Type B pancreatic cell (in vitro differentiated cells): Measurements from ENCODE around the gene AFAP1. TPM values are rescaled to one million over a fixed set of nuclear protein-coding genes. Genes with fewer than 3 reads are reported as not detected.

Experiments used
- DNase-seq: peaks from one replicate; pipeline ENCODE4 v3.0.0; 2021; ENCODE audit warnings: mixed read lengths; ENCODE audit not compliant: unreplicated experiment; ENCODE audit errors: extremely low spot score
- H3K27ac Mint-ChIP-seq: 2 replicates; pipeline ENCODE4 v1.8.0; 2021; ENCODE audit warnings: mild to moderate bottlenecking, mixed read lengths
- H3K27me3 Mint-ChIP-seq: 2 replicates; pipeline ENCODE4 v1.8.0; 2021; ENCODE audit warnings: mixed read lengths
- H3K36me3 Mint-ChIP-seq: 2 replicates; pipeline ENCODE4 v1.8.0; 2021; ENCODE audit warnings: mixed read lengths
- H3K4me1 Mint-ChIP-seq: one replicate; pipeline ENCODE4 v1.8.0; 2021; ENCODE audit warnings: mixed read lengths; ENCODE audit not compliant: unreplicated experiment
- H3K4me3 Mint-ChIP-seq: 2 replicates; pipeline ENCODE4 v1.8.0; 2021; ENCODE audit warnings: mild to moderate bottlenecking, mixed read lengths
- H3K9me3 Mint-ChIP-seq: 2 replicates; pipeline ENCODE4 v1.8.0; 2021; ENCODE audit warnings: mixed read lengths
- CTCF ChIP-seq: fragments of 200-600 bp; sonication (generic); conservative IDR thresholded peaks from 2 replicates; pipeline ENCODE4 v1.5.0; 2021; ENCODE audit warnings: antibody characterized with exemption, mild to moderate bottlenecking
- total RNA-seq: library from RNA; stranded (reverse); gene quantifications from 2 replicates; pipeline ENCODE4 v1.2.1, GENCODE V29; 2021; ENCODE audit warnings: low replicate concordance

The AFAP1 gene
- total RNA-seq, 1 donor from 2014 or later: 36.6 TPM

- H3K27ac Mint-ChIP-seq: no peak overlapping the region
- no peak for TF ChIP-seq CTCF
- DNase-seq: no peak
- H3K4me3 Mint-ChIP-seq: no peak overlapping the region
- H3K4me1 Mint-ChIP-seq: no peaks in the 10 kb centered on the region
- H3K27me3 Mint-ChIP-seq: no peaks in the 10 kb centered on the region
- no peaks in the 10 kb centered on the region for H3K9me3 Mint-ChIP-seq
- no peaks in the 10 kb centered on the region for H3K36me3 Mint-ChIP-seq
Observed at GRCh38 chr4:7735395-7735794, 204.3 kb downstream of the AFAP1 start.

GRCh38 chr4:7734651-7735260 is 204.9 kb downstream of the AFAP1 start:
- Mint-ChIP-seq H3K4me3 (no peak overlapping the region), H3K4me1 (no peaks in the 10 kb centered on the region), H3K36me3 (no peaks in the 10 kb centered on the region), H3K27me3 (no peaks in the 10 kb centered on the region), H3K9me3 (no peaks in the 10 kb centered on the region), H3K27ac (no peak overlapping the region)
- TF ChIP-seq CTCF: no peak
- no peak for DNase-seq

GRCh38 chr4:7733801-7734650 is 205.6 kb downstream of the AFAP1 start:
- no peaks in the 10 kb centered on the region for H3K36me3 Mint-ChIP-seq
- no peak for DNase-seq
- no peak overlapping the region for H3K27ac Mint-ChIP-seq
- no peak for TF ChIP-seq CTCF
- no peaks in the 10 kb centered on the region for H3K27me3 Mint-ChIP-seq
- no peaks in the 10 kb centered on the region for H3K9me3 Mint-ChIP-seq
- no peaks in the 10 kb centered on the region for H3K4me1 Mint-ChIP-seq
- H3K4me3 Mint-ChIP-seq: no peak overlapping the region

- H3K9me3 Mint-ChIP-seq: no peaks in the 10 kb centered on the region
Observed at GRCh38 chr4:7733201-7733600, 206.5 kb downstream of the AFAP1 start.

GRCh38 chr4:7732263-7732662 is 207.4 kb downstream of the AFAP1 start:
- H3K27me3 Mint-ChIP-seq: no peaks in the 10 kb centered on the region
- H3K27ac Mint-ChIP-seq: peak overlapping the region; percentile 30
- H3K9me3 Mint-ChIP-seq: no peaks in the 10 kb centered on the region
- H3K4me1 Mint-ChIP-seq: no peaks in the 10 kb centered on the region
- no peak for DNase-seq
- no peaks in the 10 kb centered on the region for H3K36me3 Mint-ChIP-seq
- no peak for TF ChIP-seq CTCF
- H3K4me3 Mint-ChIP-seq: no peak overlapping the region

More at GRCh38 chr4:7733201-7733600, 206.5 kb downstream of the AFAP1 start:
- DNase-seq: no peak
- Mint-ChIP-seq H3K36me3 (no peaks in the 10 kb centered on the region), H3K4me3 (no peak overlapping the region), H3K4me1 (no peaks in the 10 kb centered on the region), H3K27me3 (no peaks in the 10 kb centered on the region), H3K27ac (no peak overlapping the region)
- TF ChIP-seq CTCF: no peak
